CD4-positive, alpha-beta T cell treated with Interferon gamma for 1 hour (primary cell): ENCODE data around the gene ALDH16A1.
"Not testable (repeated sequence)": the region's sequence is repeated elsewhere in the genome, so short reads cannot be mapped to it uniquely, and the experiment has no call there.

Experiments used
- DNase-seq: peaks from one replicate; pipeline ENCODE4 v3.0.0-alpha.2; 2020

Gene ALDH16A1

DNA sequence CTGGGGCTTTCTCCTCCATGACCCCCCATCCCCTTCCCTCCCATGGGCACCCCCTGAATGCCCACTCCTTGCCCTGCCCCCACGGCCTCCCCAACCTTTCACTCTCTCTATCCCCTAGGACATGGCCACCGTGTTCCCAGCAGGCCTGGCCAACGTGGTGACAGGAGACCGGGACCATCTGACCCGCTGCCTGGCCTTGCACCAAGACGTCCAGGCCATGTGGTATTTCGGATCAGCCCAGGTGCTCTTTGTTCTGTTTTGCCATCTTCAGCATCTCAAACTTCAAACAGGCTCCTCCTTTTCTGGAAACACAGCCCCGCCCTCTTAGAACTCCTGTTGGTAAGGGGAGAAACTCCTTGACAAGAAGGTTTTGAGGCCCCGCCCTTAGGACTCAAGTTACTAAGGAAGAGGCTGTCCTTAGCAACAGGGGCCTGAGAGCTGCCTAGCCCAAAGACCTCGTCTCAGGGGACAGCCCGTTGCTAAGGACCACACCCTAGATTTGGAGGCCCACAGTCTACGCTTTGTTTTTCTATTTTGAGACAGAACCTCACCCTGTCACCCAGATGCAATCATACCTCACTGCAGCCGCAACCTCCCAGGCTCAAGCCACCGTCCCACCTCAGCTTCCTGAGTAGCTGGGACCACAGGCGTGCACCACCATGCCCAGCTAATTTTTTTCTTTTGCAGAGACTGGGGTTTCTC is 15.9 kb downstream of the ALDH16A1 start:
- DNase-seq: peak; percentile 98

DNA sequence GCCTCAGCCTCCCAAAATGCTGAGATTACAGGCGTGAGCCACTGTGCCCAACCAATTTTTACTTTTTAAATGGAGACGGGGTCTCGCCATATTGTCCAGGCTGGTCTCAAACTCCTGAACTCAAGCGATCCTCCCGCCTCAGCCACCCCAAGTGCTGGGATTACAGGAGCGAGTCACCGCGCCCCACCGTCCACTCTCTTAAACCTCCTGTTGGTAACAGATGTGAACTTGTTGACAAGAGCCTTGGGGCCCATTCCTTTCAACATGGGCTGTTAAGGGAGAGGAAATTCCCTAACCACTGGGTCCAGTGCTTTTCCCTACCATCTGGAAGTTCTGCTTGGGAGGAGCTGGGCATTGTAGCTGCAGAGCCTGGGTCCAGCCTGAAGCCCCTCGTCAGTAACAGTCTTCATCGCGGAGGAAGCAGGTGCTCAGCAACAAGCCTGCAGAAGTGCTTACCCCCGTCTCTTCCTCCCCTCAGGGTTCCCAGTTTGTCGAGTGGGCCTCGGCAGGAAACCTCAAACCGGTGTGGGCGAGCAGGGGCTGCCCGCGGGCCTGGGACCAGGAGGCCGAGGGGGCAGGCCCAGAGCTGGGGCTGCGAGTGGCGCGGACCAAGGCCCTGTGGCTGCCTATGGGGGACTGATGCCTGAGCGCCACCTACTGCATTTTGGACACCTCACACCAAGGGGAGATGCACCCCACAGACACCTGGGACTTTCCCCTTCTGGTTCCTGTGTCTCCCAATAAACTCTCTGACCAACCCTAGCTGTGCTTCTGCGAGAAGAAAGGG is 17.0 kb downstream of the ALDH16A1 start:
- DNase-seq: peak; percentile 91

DNA sequence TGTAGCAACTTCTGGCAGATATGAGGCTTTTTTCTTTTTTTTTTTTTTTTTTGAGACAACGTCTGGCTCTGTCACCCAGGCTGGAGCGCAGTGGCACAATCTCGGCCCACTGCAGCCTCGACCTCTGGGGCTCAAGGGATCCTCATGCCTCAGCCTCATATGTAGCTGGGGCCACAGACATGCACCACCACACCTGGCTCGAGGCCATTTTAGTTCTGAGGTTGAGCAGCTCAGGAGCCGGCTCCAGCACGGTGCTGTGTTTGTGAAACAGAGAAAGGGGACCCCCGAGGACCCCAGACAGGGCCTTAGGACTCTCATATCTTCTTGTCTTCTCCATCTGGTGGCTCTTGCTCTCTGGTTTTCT is 17.6 kb downstream of the ALDH16A1 start:
- DNase-seq: no peak

DNA sequence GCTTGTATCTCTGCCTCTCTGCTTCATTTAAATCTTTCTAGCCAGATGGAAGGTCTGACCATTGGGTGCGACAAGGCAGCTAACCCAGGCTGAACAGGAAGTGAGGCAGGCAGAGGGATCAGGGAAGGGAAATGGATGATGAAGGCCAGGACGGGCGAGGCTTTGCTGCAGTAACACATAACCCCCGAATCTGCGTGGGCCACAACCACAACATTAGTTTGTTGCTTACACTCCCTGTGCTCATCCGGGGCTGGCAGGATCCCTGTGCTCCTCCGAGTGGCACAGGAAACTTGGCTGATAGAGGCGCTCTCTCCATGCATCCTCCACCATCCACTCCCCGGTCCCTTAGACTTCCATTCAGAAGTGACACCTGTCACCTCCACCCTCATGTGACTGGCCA is 19.9 kb downstream of the ALDH16A1 start:
- DNase-seq: no peak

DNA sequence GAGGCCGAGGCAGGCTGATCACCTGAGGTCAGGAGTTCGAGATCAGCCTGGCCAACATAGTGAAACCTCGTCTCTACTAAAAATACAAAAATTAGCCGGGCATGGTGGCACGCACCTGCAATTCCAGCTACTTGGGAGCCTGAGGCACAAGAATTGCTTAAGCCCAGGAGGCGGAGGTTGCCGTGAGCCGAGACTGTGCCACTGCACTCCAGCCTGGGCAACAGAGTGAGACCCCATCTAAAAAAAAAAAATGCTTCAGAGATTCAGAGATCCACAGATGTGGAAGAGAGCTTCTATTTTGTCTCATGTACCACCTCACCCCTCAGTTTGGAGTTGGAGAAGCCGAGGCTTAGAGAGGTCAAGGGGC is 20.5 kb downstream of the ALDH16A1 start:
- DNase-seq: not testable (repeated sequence)

DNA sequence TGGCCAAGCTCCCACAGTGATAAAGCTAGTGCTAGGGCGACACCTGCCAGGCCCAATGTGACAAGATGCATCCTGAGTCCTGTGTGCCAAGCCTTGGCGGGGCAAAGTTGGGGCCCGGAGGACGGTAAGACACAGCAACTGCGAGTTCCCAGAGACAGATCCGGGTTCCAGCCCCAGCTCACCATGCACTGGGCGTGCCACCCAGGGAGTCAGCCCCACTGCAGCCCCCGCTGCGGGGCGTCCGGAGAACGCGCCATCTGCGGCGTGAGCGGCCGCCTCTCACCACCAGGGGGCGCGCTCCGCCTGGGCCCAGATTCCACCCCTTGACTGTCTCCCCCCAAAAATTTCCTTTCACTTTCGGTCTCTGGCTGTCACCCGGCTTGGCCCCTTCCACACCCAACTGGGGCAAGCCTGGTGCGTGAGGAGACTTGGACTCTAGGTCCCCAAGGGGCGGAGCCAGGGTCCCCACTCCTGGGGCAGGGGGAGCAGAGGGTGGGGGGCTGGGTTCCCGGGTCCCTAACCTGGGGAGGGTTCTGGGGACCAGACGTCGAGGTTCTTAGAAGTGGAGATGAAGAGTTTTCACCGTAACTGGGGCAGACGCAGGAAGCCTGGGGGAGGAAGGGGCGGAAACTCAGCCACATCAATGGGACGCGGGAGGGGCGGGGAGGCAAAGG is 21.0 kb downstream of the ALDH16A1 start, which contains the start of gene FLT3LG:
Gene FLT3LG, plus strand, starts transcription at position 348 of the 674 bp plus-strand sequence. CDS start 425 bp downstream, outside the sequence.
- peak; percentile 95 for DNase-seq

DNA sequence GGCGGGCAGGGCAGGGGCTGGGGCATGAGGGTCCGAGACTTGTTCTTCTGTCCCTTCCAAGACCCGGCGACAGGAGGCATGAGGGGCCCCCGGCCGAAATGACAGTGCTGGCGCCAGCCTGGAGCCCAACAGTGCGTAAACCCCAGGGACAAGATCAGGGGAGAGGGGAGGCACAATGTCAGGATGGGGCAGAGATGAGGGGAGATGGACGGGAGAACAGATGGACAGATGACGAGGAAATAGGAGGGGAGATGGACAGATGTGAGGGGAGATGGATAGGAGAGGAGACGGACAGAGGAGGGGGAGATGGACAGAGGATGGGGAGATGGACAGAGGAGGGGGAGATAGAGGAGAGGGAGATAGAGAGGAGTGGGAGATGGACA is 21.5 kb downstream of the ALDH16A1 start:
- DNase-seq: no peak

DNA sequence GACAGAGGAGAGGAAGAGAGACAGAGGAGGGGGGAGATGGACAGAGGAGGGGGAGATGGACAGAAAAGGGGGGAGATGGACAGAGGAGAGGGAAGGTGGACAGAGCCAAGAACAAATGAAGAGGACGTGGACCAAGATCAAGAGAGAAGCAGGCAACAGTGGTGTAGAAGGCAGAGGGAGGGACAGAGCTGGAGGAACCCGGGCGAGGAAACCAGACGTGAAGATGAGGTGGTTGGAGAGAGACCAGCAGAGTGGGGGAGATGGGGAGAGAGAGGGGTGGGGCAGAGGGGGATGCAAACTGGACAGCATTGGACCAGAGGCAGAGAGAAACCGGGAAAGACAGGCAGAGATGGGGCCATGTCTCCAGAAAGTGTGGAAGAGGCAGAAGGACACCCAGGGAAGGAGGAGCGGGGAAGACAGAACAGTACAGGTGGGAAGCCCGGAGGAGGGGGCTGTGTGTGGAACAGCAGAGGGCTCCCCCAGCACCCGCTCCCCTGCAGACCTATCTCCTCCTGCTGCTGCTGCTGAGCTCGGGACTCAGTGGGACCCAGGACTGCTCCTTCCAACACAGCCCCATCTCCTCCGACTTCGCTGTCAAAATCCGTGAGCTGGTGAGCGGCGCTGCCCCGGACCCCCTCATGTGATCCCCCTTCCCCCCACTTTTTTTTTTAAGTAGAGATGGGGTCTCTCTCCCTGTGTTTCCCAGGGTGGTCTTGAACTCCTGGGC is 22.3 kb downstream of the ALDH16A1 start:
- peak; percentile 6 for DNase-seq

DNA sequence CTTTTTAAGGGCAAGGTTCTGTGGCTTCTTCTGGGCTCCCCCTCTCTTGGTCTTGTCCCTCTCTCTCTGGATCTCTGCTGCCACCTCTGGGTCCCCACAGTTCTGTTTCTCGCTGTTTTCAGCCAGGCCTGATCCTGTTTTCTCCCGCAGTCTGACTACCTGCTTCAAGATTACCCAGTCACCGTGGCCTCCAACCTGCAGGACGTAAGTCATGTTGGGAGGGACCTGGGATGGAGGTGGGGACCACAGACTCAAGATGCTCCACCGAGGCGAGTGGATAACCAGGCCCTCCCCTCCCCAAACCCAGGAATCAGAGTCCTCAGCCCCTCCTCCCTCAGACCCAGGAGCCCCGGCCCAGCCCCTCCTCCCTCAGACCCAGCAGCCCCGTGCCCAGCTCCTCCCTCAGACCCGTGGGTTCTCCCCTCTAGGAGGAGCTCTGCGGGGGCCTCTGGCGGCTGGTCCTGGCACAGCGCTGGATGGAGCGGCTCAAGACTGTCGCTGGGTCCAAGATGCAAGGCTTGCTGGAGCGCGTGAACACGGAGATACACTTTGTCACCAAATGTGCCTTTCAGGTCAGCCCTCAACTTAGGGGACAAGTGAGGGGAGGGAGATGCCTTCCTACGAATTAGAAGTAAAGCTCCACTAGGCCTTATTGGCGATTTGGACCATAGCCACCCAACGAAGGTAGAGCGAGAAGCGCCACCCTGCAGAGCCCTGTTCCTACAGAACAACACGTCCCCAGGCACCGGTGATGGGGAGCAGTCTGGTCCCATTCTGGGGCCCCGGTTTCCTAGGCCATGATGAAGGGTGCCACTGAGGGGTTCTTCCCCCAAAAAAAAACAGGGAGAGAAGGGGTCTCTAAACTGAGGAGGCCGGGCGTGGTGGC is 23.2 kb downstream of the ALDH16A1 start:
- DNase-seq: peak; percentile 71

DNA sequence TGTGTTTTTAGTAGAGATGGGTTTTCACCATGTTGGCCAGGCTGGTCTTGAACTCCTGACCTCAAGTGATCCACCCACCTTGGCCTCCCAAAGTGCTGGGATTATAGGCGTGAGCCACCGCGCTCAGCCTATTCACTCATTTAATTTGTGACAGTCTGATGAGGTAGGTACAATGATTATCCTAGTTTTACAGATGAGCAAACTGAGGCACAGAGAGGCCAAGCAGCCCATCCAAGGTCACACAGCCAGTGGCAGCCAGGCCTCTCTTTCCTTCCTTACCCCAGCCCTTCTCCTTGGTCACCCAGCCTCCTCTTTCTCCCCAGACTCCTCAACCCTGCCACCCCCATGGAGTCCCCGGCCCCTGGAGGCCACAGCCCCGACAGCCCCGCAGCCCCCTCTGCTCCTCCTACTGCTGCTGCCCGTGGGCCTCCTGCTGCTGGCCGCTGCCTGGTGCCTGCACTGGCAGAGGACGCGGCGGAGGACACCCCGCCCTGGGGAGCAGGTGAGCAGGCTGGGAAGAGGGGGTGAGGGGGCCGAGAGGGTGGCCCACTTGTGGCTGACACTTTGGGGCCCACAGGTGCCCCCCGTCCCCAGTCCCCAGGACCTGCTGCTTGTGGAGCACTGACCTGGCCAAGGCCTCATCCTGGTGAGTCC is 27.1 kb downstream of the ALDH16A1 start:
- no peak for DNase-seq

DNA sequence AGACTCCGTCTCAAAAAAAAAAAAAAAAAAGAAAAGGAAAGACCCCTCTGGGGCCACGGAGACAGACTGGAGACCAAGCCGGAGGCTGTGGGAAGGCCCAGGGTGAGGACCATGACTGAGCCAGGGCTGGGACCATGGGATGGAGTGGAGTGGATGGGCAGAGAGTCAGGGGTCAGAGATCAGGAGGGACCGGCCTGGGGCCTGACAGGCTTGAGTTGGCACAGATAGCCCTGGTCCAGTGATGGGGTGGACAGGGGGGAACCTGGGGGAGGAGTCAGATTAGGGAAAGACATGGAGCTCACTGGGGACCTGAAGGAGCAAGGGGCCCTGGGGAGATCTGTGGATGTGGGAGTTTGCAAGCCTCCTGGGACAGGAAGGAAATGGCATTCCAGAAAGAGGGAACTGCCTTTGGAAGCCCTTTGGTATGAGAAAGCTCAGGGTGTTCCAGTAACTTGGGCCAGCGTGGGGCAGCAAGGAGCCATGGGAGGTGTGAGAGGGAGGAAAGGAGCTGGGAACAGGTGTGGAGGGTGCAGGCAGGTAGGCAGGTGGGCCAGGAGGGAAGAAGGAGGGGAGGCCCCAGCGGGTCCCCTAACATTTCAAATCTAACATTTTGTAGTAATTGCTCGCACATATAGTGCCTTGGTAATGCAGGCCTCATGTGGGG is 28.1 kb downstream of the ALDH16A1 start:
- no peak for DNase-seq

DNA sequence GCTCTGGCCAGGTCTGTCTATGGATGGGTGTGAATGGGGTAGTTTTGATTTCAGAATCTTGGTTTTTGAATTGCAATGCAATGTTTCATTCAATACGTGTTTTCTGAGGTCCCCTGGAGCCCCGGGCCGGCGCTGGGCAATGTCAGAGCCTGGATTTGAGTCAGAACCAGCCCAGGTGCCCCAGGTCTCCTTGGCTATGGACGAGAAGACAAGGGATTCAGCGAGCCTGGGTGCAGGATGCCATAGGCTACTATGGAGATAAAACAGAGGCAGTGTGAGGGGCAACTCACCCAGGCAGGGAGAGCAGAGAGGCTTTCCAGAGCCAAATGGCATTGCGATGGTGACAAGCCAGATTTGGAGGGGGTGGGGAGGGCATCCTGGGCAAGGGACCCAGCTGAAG is 33.2 kb downstream of the ALDH16A1 start:
- no peak for DNase-seq

DNA sequence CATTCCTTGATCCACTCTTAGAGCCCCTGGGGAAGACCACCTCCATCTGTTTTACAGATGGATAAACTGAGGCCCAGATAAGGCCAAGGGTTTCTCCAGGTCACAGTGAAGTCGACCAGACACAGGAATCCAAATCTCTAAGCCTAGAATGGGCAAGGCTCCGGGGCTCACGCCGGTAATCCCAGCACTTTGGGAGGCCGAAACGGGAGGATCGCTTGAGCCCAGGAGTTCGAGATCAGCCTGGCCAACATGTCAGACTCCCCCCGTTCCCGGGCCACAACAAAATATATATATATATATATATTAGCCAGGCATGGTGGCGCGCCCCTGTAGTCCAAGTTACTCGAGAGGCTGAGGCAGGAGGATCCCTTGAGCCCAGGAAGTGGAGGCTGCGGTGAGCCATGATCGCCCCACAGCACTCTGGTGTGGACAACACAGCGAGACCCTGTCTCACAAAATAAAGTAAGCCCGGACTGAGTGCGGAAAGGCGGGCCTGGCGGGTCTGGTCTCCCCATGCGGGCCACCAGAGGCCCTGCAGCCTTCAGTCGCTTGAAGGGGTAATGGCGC is 33.8 kb downstream of the ALDH16A1 start:
- DNase-seq: no peak

DNA sequence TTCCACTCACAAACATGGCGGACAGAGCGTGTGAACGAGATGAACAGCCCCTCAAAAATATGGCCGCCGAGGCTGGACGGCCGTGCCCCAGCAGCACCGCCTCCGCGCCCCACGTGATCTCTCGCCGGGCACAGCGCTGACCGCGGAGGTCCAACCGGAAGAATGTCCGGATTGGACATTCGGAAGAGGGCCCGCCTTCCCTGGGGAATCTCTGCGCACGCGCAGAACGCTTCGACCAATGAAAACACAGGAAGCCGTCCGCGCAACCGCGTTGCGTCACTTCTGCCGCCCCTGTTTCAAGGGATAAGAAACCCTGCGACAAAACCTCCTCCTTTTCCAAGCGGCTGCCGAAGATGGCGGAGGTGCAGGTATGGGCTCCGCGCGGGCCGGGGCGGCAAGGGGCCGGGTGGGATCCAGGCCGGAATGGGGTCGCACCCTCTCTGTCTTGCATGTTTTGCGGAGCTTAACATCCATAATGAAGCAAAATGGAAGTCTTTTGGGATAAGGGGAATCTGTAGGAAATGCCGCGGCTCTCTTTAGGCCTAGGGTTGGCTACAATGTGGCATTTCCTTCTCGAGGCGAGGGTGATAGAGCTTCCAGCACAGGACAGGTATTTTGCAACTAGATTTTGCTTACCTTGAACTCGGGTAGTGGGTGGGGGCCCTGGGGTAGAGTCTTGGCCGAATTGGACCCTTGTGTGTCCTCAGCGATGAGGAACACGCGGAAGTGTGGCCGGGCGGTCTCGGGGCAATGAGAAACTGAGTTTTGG is 34.4 kb downstream of the ALDH16A1 start, which contains the start of gene RPL13A:
Gene RPL13A, plus strand, starts transcription at position 332 of the 769 bp plus-strand sequence. Its CDS starts 22 bp downstream, at position 354.
- DNase-seq: peak; percentile 99

DNA sequence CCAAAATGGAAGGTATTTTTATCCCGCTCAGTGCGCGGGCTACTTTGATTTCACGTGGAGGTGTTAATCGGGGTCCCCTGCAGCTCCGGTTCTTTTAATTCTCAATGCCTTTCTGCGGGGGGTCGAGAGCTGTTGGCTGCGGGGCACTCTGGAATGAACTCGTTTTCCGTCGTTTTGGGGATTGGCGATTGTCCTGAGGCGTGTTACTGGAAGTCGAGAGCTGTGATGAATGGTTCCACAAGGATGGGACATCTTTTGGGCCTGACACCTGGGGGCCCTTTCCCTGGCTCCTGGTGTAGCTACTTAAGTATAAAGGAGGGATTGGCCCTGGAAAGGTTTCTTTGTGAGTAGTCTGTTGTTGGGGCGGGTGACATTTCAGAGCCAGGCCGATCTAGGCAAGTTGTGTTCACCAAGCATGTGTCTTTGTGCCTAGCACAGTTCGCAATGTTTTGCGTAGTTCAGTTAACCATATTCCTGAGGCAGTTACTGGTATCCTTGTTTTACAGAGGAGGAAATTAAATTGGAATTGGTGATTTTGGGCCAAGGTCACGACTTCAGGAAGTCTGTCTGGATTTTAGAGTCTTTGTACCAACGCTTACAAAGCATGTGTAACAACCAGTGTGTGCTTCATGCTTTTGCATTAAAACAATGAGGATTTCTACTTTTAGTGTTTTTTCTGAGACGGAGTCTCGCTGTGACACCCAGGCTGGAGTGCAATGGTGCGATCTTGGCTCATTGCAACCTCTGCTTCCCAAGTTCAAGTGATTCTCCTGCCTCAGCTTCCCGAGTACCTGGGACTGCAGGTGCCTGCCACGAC is 35.2 kb downstream of the ALDH16A1 start:
- DNase-seq: no peak

DNA sequence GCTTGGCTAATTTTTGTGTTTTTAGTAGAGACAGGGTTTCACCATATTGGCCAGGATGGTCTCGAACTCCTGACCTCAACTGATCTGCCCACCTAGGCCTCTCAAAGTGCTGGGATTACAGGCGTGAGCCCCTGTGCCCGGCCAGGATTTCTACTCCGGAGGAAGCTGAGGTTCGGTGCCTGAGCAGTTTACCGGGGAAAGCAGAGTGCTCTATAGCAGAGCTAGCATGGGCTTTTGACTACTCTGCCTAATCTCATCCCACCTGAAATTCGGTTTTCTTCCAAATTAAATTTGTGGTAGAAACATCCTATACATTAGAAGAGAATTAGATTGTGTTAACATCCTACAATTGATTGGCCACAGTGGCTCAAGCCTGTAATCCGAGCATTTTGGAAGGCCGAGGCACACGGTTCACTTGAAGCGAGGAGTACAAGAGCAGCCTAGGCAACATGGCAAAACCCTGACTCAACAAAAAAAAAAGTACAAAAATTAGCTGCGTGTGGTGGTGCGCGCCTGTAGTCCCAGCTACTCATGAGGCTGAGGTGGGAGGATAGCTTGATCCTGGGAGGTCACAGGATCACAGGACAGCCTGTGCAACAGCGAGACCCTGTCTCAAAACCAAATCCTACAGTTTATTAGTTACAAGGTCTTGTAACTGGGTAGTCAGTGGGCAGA is 36.0 kb downstream of the ALDH16A1 start:
- DNase-seq: no peak

DNA sequence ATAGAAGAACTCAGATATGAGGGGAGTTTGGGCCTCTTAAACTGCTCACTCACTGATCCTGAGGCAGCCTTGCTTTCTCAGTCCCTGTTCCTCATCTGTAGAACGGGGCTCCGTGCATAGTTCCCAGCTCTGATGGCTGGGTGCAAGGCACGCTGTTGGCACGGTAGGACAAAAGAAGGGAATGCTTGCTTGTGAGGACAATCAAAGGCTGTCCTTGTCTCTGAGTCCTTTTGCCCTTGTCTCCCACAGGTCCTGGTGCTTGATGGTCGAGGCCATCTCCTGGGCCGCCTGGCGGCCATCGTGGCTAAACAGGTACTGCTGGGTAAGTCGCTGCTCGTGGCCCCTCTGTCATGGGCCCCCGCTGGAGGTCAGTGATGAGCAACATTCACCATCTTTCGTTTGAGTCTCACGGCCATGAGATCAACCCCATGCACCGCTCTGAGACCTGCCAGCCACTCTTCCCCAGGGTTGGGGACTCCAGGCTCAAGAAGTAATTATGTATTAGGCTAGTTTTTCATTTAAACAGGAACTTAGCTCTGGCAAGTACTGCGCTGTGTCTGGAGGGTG is 36.7 kb downstream of the ALDH16A1 start:
- no peak for DNase-seq
